Measurements from ENCODE around the gene APOBEC3C.
A peak's percentile ranks its signal among the peaks of the same experiment; 100 is the strongest.
"Not testable (repeated sequence)": the region's sequence is repeated elsewhere in the genome, so short reads cannot be mapped to it uniquely, and the experiment has no call there.

Gene APOBEC3C

DNA sequence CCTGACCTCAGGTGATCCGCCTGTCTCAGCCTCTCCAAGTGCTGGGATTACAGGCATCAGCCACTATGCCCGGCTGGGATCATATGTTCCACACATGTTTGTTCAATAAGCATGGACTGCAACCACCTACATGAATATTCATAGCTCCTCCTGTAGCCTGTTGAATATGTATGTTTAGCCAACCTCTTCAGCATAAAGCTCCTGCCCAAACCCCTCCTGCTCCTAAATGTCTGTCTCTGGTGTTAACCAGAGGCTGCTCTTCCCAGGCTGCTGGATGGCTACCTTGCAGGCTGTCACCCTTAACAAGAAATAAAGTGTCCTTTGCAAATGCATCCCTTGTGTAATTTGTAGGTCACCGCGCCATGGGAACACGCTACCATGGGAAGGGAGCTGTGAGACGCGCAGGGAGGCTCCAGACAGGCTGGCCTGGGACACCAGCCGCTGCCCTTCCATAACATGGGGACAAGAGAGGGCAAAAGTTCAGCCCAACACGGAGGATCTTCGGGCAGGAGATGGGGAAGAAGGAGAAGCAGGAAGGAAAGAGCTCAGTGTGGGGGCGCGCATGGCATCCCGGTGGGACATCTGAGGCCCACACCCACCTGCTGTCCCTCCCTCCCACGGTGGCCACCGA is 6.1 kb downstream of the APOBEC3C start:
- not testable (repeated sequence) for DNase-seq (ENCODE audit: low read depth in 3 of 3)

DNA sequence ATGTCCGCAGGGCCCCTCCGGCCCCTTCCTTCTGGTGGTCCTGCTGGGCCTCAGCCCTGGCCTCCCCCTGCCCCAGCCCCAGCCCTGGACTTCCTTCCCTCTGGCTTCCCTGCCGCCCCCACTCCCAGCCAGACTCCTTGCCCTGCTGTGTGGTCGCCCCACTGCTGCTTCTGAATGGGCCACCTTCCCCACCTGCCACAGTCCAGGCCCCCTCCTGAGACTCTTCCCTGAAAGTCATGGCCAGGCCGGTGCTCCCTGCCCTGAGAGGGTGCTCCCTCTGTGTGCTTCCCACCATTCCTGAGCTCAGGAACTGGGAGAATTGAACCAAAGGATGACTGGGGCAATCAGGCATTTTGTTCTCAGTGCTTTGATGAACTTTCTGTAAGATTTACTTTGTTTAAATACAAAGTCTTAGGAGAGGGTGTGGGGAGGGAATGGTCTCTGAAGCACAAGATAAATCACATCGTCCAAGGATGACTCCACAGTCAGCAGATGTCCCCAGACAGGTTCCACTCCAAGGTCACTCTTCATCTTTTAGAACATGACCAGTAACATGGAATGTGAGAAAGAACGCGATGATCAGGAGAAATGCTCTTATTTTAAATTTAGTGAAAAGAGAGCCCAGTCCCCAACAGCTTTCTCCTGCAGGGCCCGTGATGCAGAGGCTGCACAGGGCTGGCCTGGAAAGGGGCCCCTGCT is 7.6 kb downstream of the APOBEC3C start:
- no peak for DNase-seq (ENCODE audit: low read depth in 3 of 3)

DNA sequence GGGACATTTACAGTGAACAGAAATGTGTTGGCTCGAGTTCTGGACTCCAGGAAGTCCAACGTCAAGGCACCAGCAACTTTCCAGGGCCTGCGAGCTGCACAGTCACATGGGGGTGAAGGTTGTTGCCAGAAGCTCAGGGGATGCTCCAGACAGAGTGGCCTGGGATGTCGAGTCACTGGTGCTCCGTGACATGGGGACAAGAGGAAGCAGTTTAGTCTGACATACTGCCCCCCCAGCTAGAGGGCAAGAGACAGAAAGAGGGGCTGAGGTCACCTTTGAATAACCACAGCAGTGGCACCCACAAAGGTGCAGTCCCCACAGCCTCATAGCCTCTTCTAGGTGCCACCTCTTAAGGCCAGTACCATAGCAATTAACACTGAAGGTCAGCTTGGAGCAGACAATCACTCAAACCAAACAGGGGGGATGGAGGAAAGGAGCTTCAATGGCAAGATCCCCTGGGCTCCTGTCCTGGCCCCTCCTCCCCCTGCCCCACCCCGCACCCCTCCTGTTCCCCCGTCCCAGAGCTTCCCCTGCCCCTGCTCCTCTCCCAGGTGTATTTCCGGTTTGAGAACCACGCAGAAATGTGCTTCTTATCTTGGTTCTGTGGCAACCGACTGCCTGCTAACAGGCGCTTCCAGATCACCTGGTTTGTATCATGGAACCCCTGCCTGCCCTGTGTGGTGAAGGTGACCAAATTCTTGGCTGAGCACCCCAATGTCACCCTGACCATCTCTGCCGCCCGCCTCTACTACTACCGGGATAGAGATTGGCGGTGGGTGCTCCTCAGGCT is 10.7 kb downstream of the APOBEC3C start:
- DNase-seq (ENCODE audit: low read depth in 3 of 3) = no peak

DNA sequence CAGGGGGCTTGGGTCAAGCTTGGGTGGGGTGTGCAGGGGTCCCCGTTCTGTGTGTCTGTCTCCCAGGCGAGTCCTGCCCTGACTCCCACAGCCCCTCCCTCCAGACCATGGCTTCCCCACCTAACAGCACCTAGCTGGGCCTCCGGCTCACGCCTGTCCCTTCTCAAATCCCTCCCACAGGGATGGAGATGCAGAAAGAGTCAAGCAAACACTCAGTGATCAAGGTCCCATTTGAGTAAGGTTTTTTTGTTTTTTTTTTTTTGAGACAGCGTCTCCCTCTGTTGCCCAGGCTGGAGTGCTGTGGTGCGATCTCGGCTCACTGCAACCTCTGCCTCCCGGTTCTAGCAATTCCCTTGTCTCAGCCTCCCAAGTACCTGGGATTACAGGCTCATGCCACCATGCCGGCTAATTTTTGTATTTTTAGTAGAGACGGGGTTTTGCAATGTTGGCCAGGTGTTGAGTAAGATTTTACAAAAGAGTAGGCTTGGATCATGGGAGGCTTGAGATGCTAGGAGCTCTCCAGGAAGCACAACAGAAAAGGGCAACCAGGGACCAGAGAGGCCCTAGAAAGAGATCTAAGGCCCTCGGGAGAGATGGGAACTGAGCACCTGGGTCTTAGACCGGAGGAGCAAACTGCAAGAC is 12.6 kb downstream of the APOBEC3C start:
- DNase-seq (ENCODE audit: low read depth in 3 of 3) = no peak

DNA sequence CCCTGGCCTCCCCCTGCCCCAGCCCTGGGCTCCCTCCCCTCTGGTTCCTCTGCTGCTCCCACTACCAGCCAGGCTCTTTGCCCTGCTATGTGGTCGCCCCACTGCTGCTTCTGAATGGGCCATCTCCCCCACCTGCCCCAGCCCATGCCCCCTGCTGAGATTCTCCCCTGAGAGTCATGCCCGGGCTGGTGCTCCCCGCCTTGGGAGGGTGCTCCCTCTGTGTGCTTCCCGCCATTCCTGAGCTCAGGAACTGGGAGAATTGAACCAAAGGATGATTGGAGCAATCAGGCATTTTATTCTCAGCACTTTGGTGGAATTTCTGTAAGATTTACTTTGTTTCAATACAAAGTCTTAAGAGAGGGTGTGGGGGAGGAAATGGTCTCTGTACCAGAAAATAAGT is 13.7 kb downstream of the APOBEC3C start:
- DNase-seq (ENCODE audit: low read depth in 3 of 3) = no peak

DNA sequence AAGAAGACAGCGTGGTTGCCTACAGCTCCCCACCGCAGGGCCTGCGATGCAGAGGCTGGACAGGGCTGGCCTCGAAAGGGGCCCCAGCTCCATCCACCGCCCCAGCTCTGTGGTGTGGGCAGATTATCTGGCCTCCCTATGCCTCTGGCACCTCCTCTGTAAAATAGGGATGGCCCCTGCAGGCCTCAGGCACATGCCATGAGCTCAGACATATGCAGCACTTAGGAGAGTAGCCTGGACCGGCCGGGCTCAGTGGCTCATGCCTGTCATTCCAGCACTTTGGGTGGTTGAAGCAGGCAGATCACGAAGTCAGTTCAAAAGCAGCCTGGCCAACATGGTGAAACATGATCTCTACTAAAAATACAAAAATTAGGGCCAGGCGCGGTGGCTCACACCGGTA is 14.2 kb downstream of the APOBEC3C start:
- no peak for DNase-seq (ENCODE audit: low read depth in 3 of 3)

DNA sequence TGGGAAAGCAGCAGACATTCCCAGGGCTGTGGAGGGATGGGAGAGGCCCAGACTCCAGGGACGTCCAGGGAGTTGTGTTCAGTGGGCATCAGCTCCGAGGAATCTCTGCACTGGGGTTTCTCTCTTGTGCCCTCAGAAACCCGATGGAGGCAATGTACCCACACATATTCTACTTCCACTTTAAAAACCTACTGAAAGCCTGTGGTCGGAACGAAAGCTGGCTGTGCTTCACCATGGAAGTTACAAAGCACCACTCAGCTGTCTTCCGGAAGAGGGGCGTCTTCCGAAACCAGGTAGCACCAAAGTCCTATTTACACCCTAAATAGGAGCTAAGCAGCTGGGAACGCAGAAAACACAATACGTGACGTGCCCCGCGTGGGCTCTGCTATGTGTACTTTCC is 15.2 kb downstream of the APOBEC3C start:
- DNase-seq (ENCODE audit: low read depth in 3 of 3) = no peak

DNA sequence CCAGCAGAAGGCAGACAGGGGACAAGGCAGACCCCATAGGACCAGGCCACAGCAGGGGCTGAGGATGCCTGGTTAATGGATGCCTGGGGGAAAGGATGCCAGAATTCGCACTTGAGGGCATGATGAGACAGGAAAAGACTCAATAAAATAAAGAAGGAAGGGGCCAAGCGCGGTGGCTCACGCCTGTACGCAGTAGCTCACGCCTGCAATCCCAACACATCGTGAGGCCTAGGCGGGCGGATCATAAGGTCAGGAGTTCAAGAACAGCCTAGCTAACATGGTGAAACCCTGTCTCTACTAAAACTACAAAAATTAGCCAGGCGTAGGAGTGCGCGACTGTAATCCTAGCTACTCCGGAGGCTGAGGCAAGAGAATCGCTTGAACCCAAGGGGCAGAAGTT is 16.6 kb downstream of the APOBEC3C start:
- no peak for DNase-seq (ENCODE audit: low read depth in 3 of 3)

DNA sequence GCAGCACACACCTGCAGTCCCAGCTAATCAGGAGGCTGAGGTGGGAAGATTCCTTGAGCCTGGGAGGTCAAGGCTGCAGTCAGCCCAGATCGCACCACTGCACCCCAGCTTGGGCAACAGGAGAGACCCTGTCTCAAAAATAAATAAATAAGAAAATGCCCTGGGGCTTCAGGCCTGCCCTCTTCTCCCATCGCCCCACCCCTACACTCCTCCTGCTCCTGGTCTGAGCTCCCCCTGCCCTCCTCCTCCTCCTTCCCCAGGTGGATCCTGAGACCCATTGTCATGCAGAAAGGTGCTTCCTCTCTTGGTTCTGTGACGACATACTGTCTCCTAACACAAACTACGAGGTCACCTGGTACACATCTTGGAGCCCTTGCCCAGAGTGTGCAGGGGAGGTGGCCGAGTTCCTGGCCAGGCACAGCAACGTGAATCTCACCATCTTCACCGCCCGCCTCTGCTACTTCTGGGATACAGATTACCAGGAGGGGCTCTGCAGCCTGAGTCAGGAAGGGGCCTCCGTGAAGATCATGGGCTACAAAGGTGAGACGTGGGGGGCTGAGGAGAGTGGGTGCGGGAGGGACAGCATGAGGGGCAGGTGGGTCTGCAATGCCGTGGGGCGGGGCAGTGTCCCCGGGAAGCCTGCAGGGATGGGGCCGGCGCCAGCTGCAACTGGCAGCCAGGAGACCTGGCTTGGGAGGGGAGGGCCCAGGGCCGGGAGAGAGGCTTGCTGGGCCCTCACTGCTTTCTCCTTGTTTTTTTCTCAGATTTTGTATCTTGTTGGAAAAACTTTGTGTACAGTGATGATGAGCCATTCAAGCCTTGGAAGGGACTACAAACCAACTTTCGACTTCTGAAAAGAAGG is 17.6 kb downstream of the APOBEC3C start:
- DNase-seq (ENCODE audit: low read depth in 3 of 3) = not testable (repeated sequence)

DNA sequence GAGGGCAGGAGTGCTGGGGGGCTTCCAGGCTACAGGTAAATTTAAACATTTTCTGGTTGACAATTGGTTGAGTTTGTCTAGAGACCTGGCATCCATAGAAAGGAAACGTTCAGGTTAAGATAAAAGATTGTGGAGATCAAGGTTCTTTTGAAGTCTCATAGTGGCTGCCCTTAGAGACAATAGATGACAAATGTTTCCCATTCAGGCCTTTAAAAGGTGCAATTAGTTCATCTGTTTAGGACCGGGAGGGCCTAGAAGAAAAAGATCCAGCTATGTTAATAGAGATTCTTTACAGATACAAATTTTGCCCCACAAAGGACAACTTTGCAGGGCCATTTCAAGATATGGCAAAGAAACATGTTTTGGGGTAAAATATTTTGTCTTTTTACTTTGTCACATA is 23.0 kb downstream of the APOBEC3C start:
- not testable (repeated sequence) for DNase-seq (ENCODE audit: low read depth in 3 of 3)

DNA sequence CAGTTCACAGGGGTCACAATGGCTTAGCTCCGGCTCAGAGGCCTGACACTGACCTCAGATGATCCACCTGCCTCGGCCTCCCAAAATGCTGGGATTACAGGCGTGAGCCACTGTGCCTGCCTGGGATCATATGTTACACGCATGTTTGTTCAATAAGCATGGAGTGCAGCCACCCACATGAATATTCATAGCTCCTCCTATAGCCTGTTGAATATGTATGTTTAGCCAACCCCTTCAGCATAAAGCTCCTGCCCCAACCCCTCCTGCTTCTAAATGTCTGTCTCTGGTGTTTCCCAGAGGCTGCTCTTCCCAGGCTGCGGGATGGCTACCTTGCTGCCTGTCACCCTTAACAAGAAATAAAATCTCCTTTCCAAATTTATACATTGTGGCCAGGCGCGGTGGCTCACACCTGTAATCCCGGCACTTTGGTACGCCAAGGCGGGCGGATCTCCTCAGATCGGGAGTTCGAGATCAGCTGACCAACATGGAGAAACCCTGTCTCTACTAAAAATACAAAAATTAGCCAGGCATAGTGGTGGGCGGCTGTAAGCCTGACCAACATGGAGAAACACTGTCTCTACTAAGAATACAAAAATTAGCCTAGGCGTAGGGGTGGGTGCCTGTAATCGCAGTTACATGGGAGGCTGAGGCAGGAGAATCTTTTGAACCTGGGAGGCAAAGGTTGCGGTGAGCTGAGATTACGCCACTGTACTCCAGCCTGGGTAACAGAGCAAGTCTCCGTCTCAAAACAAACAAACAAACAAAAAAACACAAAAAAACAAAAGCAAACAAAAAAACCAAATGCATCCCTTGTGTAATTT is 25.5 kb downstream of the APOBEC3C start:
- no peak for DNase-seq (ENCODE audit: low read depth in 3 of 3)

DNA sequence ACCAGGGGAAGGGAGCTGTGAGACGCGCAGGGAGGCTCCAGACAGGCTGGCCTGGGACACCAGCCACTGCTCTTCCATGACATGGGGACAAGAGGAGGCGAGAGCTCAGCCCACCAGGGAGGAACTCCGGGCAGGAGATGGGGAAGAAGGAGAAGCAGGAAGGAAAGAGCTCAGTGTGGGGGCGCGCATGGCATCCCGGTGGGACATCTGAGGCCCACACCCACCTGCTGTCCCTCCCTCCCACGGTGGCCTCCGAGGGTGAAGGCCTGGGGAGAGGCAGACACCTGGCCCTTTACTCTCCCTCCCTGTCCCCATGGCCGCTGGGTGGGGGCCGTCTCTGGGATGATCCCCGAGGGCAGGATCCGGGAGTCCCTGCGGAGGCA is 26.1 kb downstream of the APOBEC3C start:
- DNase-seq (ENCODE audit: low read depth in 3 of 3) = not testable (repeated sequence)

DNA sequence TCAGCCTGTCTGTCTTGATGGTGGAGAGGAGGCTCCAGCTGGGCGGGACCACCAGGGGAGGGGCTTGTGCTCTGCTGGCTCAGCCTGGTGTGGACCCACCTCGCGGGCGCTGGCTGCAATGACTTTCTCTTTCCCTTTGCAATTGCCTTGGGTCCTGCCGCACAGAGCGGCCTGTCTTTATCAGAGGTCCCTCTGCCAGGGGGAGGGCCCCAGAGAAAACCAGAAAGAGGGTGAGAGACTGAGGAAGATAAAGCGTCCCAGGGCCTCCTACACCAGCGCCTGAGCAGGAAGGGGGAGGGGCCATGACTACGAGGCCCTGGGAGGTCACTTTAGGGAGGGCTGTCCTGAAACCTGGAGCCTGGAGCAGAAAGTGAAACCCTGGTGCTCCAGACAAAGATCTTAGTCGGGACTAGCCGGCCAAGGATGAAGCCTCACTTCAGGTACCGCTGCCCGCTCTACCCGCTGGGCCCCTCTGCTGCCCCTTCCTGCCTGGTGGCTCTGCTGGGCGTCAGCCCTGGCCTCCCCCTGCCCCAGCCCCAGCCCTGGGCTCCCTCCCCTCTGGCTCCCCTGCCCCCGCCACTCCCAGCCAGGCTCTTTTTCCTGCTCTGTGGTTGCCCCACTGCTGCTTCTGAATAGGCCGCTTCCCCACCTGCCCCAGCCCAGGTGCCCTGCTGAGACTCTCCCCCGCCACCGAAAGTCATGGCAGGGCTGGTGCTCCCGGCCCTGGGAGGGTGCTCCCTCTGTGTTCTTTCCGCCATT is 26.7 kb downstream of the APOBEC3C start, which contains the start of gene APOBEC3F:
Gene APOBEC3F, plus strand, starts transcription at position 327 of the 759 bp plus-strand sequence. Its CDS starts 97 bp downstream, at position 424.
- peak; percentile 33 to 64 (median 47) for DNase-seq (ENCODE audit: low read depth in 3 of 3)

DNA sequence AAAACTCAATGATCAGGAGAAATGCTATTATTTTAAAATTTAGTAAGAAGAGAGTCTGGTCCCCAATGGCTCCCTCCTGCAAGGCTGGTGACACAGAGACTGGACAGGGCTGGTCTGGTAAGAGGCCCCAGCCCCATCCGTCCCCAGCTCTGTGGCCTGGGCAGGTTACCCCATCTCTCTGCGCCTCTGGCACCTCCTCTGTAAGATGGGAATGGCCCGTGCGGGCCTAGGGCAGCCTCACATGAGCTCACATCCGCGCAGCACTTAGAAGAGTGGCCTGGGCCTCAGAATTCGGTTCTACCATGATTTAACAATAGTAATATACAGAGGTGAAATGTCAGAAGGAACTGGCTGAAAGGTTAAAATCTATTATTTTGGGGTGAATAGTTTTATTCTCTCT is 27.9 kb downstream of the APOBEC3C start:
- no peak for DNase-seq (ENCODE audit: low read depth in 3 of 3)

DNA sequence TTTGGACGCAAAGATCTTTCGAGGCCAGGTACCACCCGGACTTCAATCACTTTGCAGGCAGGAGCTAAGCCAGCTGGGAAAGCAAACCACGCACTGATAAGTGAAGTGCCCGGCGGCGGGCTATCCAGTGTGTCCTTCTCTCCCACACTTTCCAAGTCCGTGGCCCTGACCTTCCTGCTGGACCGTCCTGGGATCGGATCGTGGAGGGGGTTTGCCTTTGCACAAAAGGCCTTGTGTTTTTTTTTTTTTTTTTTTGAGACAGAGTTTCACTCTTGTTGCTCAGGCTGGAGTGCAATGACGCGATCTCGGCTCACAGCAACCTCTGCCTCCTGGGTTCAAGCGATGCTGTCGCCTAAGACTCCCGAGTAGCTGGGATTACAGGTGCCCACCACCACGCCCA is 29.0 kb downstream of the APOBEC3C start:
- DNase-seq (ENCODE audit: low read depth in 3 of 3) = not testable (repeated sequence)

DNA sequence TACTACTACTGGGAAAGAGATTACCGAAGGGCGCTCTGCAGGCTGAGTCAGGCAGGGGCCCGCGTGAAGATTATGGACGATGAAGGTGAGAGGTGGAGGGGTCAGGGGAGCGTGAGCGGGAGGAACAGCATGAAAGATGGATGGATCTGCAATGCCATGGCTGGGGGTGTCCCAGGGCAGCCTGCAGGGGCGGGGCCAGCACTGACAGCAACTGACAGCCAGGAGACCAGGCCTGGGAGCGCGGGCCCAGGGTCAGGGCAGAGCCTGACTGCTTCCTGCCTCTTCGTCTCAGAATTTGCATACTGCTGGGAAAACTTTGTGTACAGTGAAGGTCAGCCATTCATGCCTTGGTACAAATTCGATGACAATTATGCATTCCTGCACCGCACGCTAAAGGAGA is 31.1 kb downstream of the APOBEC3C start:
- DNase-seq (ENCODE audit: low read depth in 3 of 3) = not testable (repeated sequence)

DNA sequence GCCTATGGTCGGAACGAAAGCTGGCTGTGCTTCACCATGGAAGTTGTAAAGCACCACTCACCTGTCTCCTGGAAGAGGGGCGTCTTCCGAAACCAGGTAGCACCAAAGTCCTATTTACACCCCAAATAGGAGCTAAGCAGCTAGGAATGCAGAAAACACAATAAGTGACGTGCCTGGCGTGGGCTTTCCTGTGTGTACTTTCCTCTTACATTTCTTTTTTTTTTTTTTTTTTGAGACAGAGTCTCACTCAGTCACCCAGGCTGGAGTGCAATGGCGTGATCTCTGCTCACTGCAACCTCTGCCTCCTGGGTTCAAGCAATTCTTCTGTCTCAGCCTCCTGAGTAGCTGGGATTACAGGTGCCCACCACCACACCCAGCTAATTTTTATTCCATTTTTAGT is 35.4 kb downstream of the APOBEC3C start:
- DNase-seq (ENCODE audit: low read depth in 3 of 3) = not testable (repeated sequence)

DNA sequence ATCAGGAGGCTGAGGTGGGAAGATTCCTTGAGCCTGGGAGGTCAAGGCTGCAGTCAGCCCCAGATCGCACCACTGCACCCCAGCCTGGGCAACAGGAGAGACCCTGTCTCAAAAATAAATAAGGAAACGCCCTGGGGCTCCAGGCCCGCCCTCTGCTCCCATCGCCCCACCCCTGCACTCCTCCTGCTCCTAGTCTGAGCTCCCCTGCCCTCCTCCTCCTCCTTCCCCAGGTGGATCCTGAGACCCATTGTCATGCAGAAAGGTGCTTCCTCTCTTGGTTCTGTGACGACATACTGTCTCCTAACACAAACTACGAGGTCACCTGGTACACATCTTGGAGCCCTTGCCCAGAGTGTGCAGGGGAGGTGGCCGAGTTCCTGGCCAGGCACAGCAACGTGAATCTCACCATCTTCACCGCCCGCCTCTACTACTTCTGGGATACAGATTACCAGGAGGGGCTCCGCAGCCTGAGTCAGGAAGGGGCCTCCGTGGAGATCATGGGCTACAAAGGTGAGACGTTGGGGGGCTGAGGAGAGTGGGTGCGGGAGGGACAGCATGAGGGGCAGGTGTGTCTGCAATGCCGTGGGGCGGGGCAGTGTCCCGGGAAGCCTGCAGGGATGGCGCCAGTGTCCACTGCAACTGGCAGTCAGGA is 37.9 kb downstream of the APOBEC3C start:
- DNase-seq (ENCODE audit: low read depth in 3 of 3) = not testable (repeated sequence)

DNA sequence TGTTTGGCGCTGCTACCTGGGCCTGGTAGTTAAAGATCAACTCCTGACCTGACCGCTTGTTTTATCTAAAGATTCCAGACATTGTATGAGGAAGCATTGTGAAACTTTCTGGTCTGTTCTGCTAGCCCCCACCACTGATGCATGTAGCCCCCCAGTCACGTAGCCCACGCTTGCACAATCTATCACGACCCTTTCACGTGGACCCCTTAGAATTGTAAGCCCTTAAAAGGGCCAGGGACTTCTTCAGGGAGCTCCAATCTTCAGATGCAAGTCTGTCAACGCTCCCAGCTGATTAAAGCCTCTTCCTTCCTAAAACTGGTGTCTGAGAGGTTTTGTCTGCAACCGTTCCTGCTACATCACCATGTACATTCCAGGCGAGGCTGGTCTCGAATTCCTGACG is 41.6 kb downstream of the APOBEC3C start:
- no peak for DNase-seq (ENCODE audit: low read depth in 3 of 3)

Measured in stimulated activated CD4-positive, alpha-beta T cell treated with anti-CD3 and anti-CD28 coated beads, TNF-alpha, amount 100 ng/mL, for 24 hours (primary cell).